Measurements from ENCODE around the gene EIF3L. TPM values are rescaled to one million over a fixed set of nuclear protein-coding genes. Genes with fewer than 3 reads are reported as not detected.

EIF3L gene
- total RNA-seq, 4 donors from 2014 or later = 89.4 to 292 (median 217) TPM

DNA sequence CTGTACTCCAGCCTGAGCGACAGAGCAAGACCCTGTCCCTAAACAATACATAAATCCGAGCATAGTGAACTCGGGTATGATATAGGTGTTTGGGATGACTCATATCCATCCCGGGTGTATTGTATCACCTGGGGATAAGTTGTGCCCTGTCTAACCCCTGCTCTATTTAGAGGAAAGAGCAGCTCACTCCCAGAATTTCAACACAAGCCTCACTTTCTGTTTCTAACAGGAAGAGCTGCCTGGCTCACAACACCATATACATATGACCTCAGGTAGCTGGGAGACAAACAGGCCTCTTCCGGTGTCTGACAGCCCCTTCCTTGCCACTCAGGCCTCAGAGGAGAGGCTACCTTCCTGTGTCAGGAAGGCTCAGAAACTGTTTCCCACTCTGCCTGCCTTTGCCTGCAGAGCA lies 47.0 kb downstream of the EIF3L start:
- in situ Hi-C loops (cut with MboI; ENCODE audit: low pct_ligation_motif_present in 1 of 4, low pct_unique_long_range_greater_than_20kb in 1 of 4, low sequenced_read_pairs in 3 of 4) = no loop called here
- intact Hi-C loops (cut with DNase I; ENCODE audit: low total_unique reads) = loop anchor here (5.0 kb wide), 1 partner anchor 46 kb away; no protein-coding TSS in a partner anchor
- no peaks in the 10 kb centered on the region for H3K36me3 ChIP-seq
- H3K27ac ChIP-seq = peak overlapping the region; percentile 43 to 79 (median 64)
- no peaks in the 10 kb centered on the region for H3K9me3 ChIP-seq
- peaks cover 23 to 45% (median 33%) of the 10 kb centered on the region in 4 donors for H3K4me1 ChIP-seq
- TF ChIP-seq POLR2A (IDR thresholded peaks at IDR 0.05) = no peak
- TF ChIP-seq POLR2AphosphoS5 (IDR thresholded peaks at IDR 0.05) = peak in 1 of 3 donors; percentile 14
- peak; percentile 59 for DNase-seq
- no peak overlapping the region for H3K4me3 ChIP-seq
- 26% methylated on average over 5 of the region's 5 CpGs; no CpG with 5 or more reads in 1 of the 2 donors for WGBS, 2 donors (ENCODE audit: low coverage in 1 of 2)
- no peaks in the 10 kb centered on the region for H3K27me3 ChIP-seq

DNA sequence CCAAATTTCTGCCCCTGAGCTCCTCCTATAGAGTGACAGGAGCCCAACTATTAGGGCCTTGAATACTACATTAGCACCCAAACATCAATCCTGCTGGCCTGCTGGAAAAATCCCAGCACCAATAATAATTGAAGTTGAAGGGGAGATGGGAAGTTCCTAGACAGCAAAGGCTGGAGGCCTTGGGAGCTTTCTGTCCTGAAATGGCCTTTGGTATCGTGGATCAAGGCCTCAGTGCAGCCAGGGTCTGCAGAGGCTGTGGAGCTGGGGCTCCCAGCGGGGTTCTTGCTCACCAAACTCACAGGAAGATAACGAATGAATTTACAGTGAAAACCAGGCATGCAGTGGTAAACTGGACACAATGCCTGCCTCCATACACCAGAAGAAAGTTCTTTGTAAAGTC lies 47.7 kb downstream of the EIF3L start:
- intact Hi-C loops (cut with DNase I; ENCODE audit: low total_unique reads) = loop anchor here (5.0 kb wide), 1 partner anchor 45 kb away; no protein-coding TSS in a partner anchor
- Histone ChIP-seq H3K36me3 (no peaks in the 10 kb centered on the region), H3K27me3 (no peaks in the 10 kb centered on the region), H3K9me3 (no peaks in the 10 kb centered on the region), H3K27ac (peak overlapping the region; percentile 43 to 79 (median 64)), H3K4me3 (no peak overlapping the region), H3K4me1 (peaks cover 23 to 44% (median 33%) of the 10 kb centered on the region in 4 donors)
- no peak for TF ChIP-seq POLR2A (IDR thresholded peaks at IDR 0.05)
- TF ChIP-seq POLR2AphosphoS5 (IDR thresholded peaks at IDR 0.05) = no peak
- no peak for TF ChIP-seq EP300 (IDR thresholded peaks at IDR 0.05; ENCODE audit: low read depth)
- TF ChIP-seq, protein P1, sequence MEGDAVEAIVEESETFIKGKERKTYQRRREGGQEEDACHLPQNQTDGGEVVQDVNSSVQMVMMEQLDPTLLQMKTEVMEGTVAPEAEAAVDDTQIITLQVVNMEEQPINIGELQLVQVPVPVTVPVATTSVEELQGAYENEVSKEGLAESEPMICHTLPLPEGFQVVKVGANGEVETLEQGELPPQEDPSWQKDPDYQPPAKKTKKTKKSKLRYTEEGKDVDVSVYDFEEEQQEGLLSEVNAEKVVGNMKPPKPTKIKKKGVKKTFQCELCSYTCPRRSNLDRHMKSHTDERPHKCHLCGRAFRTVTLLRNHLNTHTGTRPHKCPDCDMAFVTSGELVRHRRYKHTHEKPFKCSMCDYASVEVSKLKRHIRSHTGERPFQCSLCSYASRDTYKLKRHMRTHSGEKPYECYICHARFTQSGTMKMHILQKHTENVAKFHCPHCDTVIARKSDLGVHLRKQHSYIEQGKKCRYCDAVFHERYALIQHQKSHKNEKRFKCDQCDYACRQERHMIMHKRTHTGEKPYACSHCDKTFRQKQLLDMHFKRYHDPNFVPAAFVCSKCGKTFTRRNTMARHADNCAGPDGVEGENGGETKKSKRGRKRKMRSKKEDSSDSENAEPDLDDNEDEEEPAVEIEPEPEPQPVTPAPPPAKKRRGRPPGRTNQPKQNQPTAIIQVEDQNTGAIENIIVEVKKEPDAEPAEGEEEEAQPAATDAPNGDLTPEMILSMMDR (IDR thresholded peaks at IDR 0.05) = no peak
- in situ Hi-C loops (cut with MboI; ENCODE audit: low pct_ligation_motif_present in 1 of 4, low pct_unique_long_range_greater_than_20kb in 1 of 4, low sequenced_read_pairs in 3 of 4) = no loop called here
- DNase-seq = no peak
- WGBS, 2 donors (ENCODE audit: low coverage in 1 of 2) = 80 to 86% methylated on average over 1 to 3 of the region's 3 CpGs

DNA sequence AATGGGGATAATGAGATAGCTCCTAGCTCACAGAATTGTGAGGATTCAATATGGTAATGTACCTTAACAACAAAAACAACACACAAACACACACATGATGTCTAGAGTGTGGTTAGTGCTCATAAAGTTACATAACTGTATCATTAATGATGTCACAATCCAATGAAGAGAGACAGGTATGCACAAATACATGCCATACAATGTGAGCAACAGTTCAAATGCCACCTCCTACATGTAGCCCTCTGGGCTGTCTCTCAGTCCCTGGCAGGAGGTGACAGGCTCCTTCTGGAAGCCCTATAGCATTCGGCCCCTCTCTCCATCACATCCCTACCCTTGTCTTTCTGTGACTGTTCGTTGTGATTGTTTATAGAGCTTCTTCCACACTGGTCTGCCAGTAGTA lies 48.6 kb downstream of the EIF3L start:
- H3K4me1 ChIP-seq = peaks cover 23 to 37% (median 28%) of the 10 kb centered on the region in 4 donors
- H3K4me3 ChIP-seq = no peak overlapping the region
- intact Hi-C loops (cut with DNase I; ENCODE audit: low total_unique reads) (loop anchor here (5.0 kb wide), 1 partner anchor 44 kb away; no protein-coding TSS in a partner anchor), in situ Hi-C loops (cut with MboI; ENCODE audit: low pct_ligation_motif_present in 1 of 4, low pct_unique_long_range_greater_than_20kb in 1 of 4, low sequenced_read_pairs in 3 of 4) (no loop called here)
- TF ChIP-seq POLR2AphosphoS5 (IDR thresholded peaks at IDR 0.05) = no peak
- TF ChIP-seq, protein P1 (IDR thresholded peaks at IDR 0.05) = no peak
- TF ChIP-seq EP300 (IDR thresholded peaks at IDR 0.05; ENCODE audit: low read depth) = no peak
- TF ChIP-seq POLR2A (IDR thresholded peaks at IDR 0.05) = no peak
- no peaks in the 10 kb centered on the region for H3K9me3 ChIP-seq
- no peaks in the 10 kb centered on the region for H3K36me3 ChIP-seq
- no peak for DNase-seq
- 91% methylated on average over 2 of the region's 2 CpGs; no CpG with 5 or more reads in 1 of the 2 donors for whole genome bisulfite sequencing, 2 donors (ENCODE audit: low coverage in 1 of 2)
- H3K27ac ChIP-seq = no peak overlapping the region
- H3K27me3 ChIP-seq = no peaks in the 10 kb centered on the region

DNA sequence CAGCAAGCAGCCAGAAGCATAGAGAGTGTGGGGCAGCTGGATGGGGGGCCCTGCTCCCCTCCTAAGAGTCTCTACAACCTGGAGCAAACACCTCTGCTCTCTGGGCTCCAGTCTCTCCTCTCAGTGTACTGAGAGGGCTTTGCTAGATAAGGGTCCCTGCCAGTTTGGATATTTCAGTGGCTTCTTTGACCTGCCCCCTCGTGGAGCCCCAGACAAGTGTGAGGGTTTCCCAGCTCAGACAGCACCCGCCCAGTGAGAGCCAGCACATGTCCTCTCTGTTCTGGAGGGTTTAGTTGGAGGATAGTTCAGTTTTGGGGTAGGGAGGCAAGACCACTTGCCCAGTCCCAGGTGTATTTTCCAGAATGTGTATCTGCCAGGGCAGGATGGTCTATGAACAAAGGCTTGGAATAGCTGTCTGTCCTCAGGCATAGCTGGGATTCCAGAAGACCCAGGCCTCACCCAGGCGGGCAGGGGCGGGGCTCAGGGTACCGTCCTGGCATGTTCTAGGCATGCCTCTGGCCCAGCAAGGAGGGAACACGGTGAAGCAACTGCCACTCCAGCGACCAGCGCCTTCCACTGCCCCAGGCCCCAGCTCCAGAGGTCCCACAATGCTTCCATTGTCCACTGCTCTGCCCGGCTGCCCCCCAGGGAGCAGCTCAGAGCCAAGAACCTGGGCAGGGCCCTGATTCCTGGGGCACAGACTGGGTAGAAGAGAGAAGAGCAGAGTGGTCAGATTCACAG lies 49.4 kb downstream of the EIF3L start:
- H3K27me3 ChIP-seq = no peaks in the 10 kb centered on the region
- TF ChIP-seq EP300 (IDR thresholded peaks at IDR 0.05; ENCODE audit: low read depth) = no peak
- TF ChIP-seq POLR2A (IDR thresholded peaks at IDR 0.05) = no peak
- no peak for TF ChIP-seq POLR2AphosphoS5 (IDR thresholded peaks at IDR 0.05)
- TF ChIP-seq, protein P1 (IDR thresholded peaks at IDR 0.05) = no peak
- peaks cover 18 to 29% (median 22%) of the 10 kb centered on the region in 4 donors for H3K4me1 ChIP-seq
- peak overlapping the region in 3 of 4 donors; percentile 0 to 28 (median 5) for H3K27ac ChIP-seq
- in situ Hi-C loops (cut with MboI; ENCODE audit: low pct_ligation_motif_present in 1 of 4, low pct_unique_long_range_greater_than_20kb in 1 of 4, low sequenced_read_pairs in 3 of 4) = no loop called here
- no peaks in the 10 kb centered on the region for H3K9me3 ChIP-seq
- no peak overlapping the region for H3K4me3 ChIP-seq
- H3K36me3 ChIP-seq = no peaks in the 10 kb centered on the region
- intact Hi-C loops (cut with DNase I; ENCODE audit: low total_unique reads) = loop anchor here (5.0 kb wide), 1 partner anchor 44 kb away; no protein-coding TSS in a partner anchor
- WGBS, 2 donors (ENCODE audit: low coverage in 1 of 2) = 62% methylated on average over 8 of the region's 9 CpGs; no CpG with 5 or more reads in 1 of the 2 donors
- DNase-seq = no peak

Measured in transverse colon (tissue), 4 donors.